Prostate gland (tissue), 2 donors: Measurements from ENCODE around the gene HSF4. TPM values are rescaled to one million over a fixed set of nuclear protein-coding genes. Genes with fewer than 3 reads are reported as not detected.

ENCODE experiments used
- DNase-seq: peaks from one replicate; pipeline ENCODE4 v3.0.0-alpha.2; 2019; ENCODE audit warnings: low spot score
- H3K27ac ChIP-seq, 2 donors: fragments of 200-600 bp; sonication (generic); 2 replicates each; pipeline ENCODE4 v1.5.1; 2017 to 2019
- H3K27me3 ChIP-seq: fragments of 200-600 bp; sonication (generic); replicated peaks from 2 replicates; pipeline ENCODE4 v1.5.1; 2019; ENCODE audit not compliant: insufficient read depth
- H3K36me3 ChIP-seq, 2 donors: fragments of 200-600 bp; sonication (generic); 1 replicate in 1 of 2; 2 replicates in 1 of 2; pipeline versions ENCODE4 v1.5.1 to v1.8.1; 2017 to 2019
- H3K4me1 ChIP-seq: fragments of 200-600 bp; sonication (generic); replicated peaks from 2 replicates; pipeline ENCODE4 v1.5.1; 2019
- H3K4me3 ChIP-seq, 2 donors: fragments of 200-600 bp; sonication (generic); 2 replicates each; pipeline ENCODE4 v1.5.1; 2017 to 2019
- H3K9me3 ChIP-seq: fragments of 200-600 bp; sonication (generic); 2 replicates; pipeline ENCODE4 v1.5.1; 2017
- POLR2A ChIP-seq: fragments of 450-650 bp; IDR thresholded peaks from one replicate; pipeline ENCODE4 v1.6.1; 2016; ENCODE audit warnings: antibody characterized with exemption, mild to moderate bottlenecking
- POLR2AphosphoS5 ChIP-seq: sonication (generic); formaldehyde crosslinking; IDR thresholded peaks from one replicate; pipeline ENCODE4 v1.6.1; 2017; ENCODE audit warnings: antibody characterized with exemption
- WGBS: methylation state at CpG from one replicate; pipeline ENCODE4 v1.1.5; 2018; 5-methylcytosine and 5-hydroxymethylcytosine counted together
- intact Hi-C: fragments of 100-400 bp; cut with DNase I; formaldehyde crosslinking; loops from one replicate; pipeline ENCODE4 v1.14.2; 2022
- total RNA-seq, 2 donors: library from RNA; depleted of rRNA; stranded (reverse); fragments of >200 nt; gene quantifications; one replicate each; pipeline ENCODE4 v1.1.0, GENCODE V29; 2016
- TF ChIP-seq, protein P1 (sequence below), 4 experiments: fragments of 200-600 bp in 2 of 4; fragments of 450-650 bp in 2 of 4; sonication (generic) in 2 of 4; IDR thresholded peaks; 1 replicate in 3 of 4; 2 replicates in 1 of 4; pipeline ENCODE4 v1.5.1; 2016 to 2019; ENCODE audit warnings: antibody characterized with exemption in 4 of 4, mild to moderate bottlenecking in 2 of 4, moderate library complexity in 2 of 4

Gene HSF4
- total RNA-seq, 2 donors from 2014 or later, result 109 to 137 TPM

DNA sequence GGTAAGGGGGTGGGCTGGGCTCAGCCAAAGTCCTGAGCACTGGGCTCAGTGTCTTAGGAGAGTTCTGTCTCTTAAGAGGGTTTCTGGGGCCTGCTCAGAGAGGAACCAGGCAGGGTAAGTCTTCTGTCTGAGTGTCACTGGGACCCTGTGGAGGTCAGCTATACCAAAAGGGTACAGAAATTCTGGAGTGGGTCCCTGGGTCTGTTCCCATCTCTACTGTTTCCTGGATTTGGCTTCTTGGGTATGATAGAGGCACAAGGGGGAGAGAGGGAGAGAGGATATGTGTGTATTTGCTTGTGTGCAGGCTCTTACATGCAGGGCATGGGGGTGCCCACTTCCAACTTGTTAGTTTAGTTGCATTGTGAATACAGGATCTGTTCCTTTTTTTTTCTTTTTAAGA, 29.0 kb downstream of the HSF4 start:
- intact Hi-C loops, result no loop called here
- Histone ChIP-seq H3K4me1 (peaks cover 21% of the 10 kb centered on the region), H3K4me3 (peak overlapping the region in 1 of 2 donors; percentile 91), H3K36me3 (peaks cover 14 to 16% of the 10 kb centered on the region in 2 donors), H3K9me3 (no peaks in the 10 kb centered on the region), H3K27me3 (no peaks in the 10 kb centered on the region), H3K27ac (peak overlapping the region in 1 of 2 donors; percentile 0)
- no peak for DNase-seq
- no peak for TF ChIP-seq POLR2A
- TF ChIP-seq, protein P1, sequence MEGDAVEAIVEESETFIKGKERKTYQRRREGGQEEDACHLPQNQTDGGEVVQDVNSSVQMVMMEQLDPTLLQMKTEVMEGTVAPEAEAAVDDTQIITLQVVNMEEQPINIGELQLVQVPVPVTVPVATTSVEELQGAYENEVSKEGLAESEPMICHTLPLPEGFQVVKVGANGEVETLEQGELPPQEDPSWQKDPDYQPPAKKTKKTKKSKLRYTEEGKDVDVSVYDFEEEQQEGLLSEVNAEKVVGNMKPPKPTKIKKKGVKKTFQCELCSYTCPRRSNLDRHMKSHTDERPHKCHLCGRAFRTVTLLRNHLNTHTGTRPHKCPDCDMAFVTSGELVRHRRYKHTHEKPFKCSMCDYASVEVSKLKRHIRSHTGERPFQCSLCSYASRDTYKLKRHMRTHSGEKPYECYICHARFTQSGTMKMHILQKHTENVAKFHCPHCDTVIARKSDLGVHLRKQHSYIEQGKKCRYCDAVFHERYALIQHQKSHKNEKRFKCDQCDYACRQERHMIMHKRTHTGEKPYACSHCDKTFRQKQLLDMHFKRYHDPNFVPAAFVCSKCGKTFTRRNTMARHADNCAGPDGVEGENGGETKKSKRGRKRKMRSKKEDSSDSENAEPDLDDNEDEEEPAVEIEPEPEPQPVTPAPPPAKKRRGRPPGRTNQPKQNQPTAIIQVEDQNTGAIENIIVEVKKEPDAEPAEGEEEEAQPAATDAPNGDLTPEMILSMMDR (IDR thresholded peaks at IDR 0.05), result no peak
- TF ChIP-seq POLR2AphosphoS5, result no peak

DNA sequence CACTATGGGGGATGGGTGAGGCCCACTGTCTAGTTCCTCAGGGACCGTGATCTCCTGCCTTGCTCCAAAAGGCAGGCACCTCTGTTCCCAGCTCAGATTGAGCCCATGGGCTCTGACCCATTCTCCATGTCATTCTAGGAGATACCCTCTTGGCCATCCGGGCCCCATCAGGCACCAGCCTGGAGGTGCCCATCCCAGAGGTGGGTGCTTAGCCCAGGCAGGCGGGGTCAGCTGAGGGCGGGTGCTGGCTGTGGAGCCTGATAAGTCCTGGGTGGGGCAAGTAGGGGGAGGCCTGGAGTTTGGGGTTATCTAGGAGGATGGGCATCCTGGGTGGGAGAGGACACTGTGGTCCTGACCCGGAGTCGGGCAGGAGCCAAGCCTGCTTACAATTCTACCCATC, 29.7 kb downstream of the HSF4 start:
- Histone ChIP-seq H3K27ac (no peak overlapping the region), H3K36me3 (peaks cover 14 to 16% of the 10 kb centered on the region in 2 donors), H3K9me3 (no peaks in the 10 kb centered on the region), H3K4me1 (peaks cover 23% of the 10 kb centered on the region), H3K27me3 (no peaks in the 10 kb centered on the region), H3K4me3 (no peak overlapping the region)
- WGBS, result 92% methylated on average over 5 of the region's 6 CpGs
- TF ChIP-seq, protein P1 (IDR thresholded peaks at IDR 0.05), result no peak
- no peak for TF ChIP-seq POLR2A
- TF ChIP-seq POLR2AphosphoS5, result no peak
- DNase-seq, result no peak
- intact Hi-C loops, result no loop called here

DNA sequence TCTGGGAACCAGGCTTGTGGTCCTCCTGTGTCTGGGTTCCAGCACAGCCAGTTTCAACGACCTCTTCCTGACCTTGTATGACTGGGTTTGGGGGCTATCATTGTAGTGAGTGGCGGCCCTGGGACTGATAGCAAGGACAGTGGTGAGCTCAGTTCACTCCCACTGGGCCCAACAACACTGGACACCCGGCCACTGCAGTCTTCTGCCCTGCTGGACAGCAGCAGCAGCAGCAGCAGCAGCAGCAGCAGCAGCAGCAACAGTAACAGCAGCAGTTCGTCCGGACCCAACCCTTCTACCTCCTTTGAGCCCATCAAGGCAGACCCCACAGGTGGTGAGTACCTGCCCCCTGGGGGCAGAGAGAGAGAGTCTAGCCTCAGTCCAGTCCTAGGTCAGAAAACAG, 31.1 kb downstream of the HSF4 start:
- peaks cover 23% of the 10 kb centered on the region for H3K4me1 ChIP-seq
- peaks cover 14 to 16% of the 10 kb centered on the region in 2 donors for H3K36me3 ChIP-seq
- WGBS, result 82% methylated on average over 5 of the region's 5 CpGs
- intact Hi-C loops, result no loop called here
- no peak for DNase-seq
- H3K4me3 ChIP-seq, result no peak overlapping the region
- H3K27me3 ChIP-seq, result no peaks in the 10 kb centered on the region
- no peaks in the 10 kb centered on the region for H3K9me3 ChIP-seq
- no peak overlapping the region for H3K27ac ChIP-seq
- TF ChIP-seq POLR2AphosphoS5 (no peak), POLR2A (no peak)
- TF ChIP-seq, protein P1 (IDR thresholded peaks at IDR 0.05), result no peak

DNA sequence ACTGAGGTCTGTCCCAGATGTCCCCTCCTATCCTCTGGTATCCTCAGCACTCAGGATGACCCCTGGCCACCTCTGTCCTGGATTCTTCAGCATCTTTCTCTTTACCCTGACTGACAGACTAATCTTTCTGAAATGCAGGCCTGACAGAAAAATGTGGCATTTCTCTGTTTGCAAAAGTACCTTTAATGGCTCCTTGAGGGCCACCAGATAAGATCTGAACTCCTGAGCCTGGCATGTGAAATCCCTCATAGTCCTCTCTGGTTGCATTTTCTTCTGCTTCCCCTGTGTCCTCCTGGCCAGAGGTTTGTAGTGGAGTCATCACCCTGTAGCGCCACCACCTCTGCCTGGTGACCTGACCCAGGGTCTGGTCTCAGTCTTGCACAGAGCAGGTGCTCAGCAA, 32.3 kb downstream of the HSF4 start:
- Histone ChIP-seq H3K4me3 (no peak overlapping the region), H3K27me3 (no peaks in the 10 kb centered on the region), H3K36me3 (peaks cover 16 to 17% of the 10 kb centered on the region in 2 donors), H3K9me3 (no peaks in the 10 kb centered on the region), H3K4me1 (peaks cover 19% of the 10 kb centered on the region), H3K27ac (no peak overlapping the region)
- 85% methylated on average over 1 of the region's 1 CpG for WGBS
- TF ChIP-seq POLR2AphosphoS5, result no peak
- TF ChIP-seq, protein P1 (IDR thresholded peaks at IDR 0.05), result no peak
- no peak for TF ChIP-seq POLR2A
- intact Hi-C loops, result no loop called here
- no peak for DNase-seq

DNA sequence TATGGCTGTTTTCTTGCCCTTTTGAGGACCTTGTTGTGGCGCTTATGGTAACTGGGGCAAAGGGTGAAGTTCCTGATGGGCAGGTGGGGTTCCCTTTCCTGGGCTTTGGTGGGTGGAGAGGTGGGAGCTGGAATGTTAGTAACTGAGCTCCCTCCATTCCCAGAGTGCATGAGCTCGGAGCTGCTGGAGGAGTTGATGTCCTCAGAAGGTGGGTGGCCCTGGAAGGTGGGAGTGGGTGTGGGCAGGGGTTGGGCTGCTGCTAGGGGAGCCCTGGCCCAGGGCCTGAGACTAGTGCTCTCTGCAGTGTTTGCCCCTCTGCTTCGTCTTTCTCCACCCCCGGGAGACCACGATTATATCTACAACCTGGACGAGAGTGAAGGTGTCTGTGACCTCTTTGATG, 33.2 kb downstream of the HSF4 start:
- H3K36me3 ChIP-seq, result peaks cover 16 to 26% of the 10 kb centered on the region in 2 donors
- no peak for DNase-seq
- intact Hi-C loops, result no loop called here
- H3K4me1 ChIP-seq, result peaks cover 17% of the 10 kb centered on the region
- H3K27me3 ChIP-seq, result no peaks in the 10 kb centered on the region
- 64% methylated on average over 6 of the region's 6 CpGs for WGBS
- no peaks in the 10 kb centered on the region for H3K9me3 ChIP-seq
- H3K4me3 ChIP-seq, result no peak overlapping the region
- TF ChIP-seq POLR2A (no peak), POLR2AphosphoS5 (no peak)
- TF ChIP-seq, protein P1 (IDR thresholded peaks at IDR 0.05), result no peak
- peak overlapping the region in 1 of 2 donors; percentile 63 for H3K27ac ChIP-seq
